ELR (cell line): ENCODE results near the gene SOX8.
"Not testable (repeated sequence)": the region's sequence is repeated elsewhere in the genome, so short reads cannot be mapped to it uniquely, and the experiment has no call there.

ENCODE experiments used
- DNase-seq: peaks from one replicate; pipeline ENCODE4 v3.0.0-alpha.2; 2015; ENCODE audit warnings: low read depth

Gene SOX8

DNA sequence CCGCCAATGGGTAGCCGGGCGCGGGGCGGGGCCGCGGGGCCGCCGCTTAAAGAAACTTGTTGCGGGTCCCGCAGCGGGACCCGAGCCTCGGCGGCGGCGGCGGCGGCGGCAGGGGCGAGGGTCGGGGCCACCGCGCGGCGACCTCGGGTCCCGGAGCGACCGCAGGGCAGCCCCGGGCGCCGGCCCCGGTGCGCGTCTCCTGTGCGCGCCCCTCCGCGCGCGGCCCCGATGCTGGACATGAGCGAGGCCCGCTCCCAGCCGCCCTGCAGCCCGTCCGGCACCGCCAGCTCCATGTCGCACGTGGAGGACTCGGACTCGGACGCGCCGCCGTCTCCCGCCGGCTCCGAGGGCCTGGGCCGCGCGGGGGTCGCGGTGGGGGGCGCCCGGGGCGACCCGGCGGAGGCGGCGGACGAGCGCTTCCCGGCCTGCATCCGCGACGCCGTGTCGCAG, at the start of gene SOX8:
TSS of gene SOX8 (plus strand) at position 76 of the 450 bp plus-strand sequence. CDS start at position 229, 153 bp downstream.
- no peak for DNase-seq

DNA sequence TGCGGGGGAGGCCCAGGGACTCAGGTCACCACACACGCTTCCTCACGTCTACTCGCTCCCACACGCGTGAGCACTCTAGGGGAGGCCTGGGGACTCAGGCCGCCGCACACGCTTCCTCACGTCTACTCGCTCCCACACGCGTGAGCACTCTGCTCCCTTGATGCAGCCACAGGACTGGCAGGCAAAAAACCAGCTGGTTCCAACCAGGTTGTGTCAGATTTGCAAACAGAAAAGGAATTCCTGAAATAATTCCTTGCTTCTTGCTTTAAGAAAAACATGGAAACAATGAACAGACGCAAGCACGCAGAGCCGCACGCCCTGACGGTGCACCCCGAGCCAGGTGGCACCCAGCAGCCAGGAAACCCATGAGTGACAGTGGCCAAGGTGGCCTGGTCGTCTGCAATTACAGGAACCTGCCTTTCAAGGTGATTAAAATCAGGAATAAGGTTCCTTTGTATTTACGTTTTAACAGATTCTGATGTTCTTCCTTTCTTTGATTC, 48.7 kb upstream of the SOX8 start:
- no peak for DNase-seq

DNA sequence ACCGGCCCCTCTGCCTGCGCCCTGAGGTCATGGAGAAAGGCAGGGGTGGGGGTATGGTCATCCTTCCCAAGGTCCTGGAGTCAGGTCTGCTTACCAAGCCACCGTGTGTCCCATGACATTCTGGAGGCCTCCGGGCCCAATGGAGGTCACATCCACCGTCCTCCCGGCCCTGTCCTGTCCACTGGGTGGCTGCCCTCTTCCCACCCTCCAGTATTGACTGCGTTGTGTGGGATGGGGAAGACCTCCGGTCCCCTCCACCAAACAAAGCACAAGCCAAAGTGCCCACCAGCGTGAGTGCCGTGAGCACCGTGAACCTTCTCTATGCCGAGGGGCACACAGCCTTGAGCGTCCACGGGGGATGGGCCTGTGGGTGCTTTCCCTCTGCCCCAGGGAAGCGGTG, 48.0 kb upstream of the SOX8 start:
- DNase-seq = no peak

DNA sequence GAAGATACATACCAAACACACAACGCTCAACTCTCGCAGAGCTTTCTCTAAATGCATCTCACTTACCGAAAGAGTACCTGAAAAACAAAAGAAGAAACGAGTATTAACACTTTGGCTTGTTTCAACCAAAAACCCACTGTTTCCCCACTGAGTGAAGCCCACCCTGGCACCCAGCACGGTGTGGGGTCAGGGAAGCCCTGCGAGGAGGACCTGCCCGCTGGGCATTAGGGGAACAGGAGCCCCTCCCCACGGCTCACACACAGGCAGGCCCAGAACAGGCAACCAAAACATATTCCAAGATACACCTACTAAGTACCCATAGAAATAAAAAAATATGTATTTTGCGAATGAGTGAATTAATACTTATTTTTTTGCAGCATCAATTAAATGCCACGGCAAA, 47.4 kb upstream of the SOX8 start:
- DNase-seq = no peak

DNA sequence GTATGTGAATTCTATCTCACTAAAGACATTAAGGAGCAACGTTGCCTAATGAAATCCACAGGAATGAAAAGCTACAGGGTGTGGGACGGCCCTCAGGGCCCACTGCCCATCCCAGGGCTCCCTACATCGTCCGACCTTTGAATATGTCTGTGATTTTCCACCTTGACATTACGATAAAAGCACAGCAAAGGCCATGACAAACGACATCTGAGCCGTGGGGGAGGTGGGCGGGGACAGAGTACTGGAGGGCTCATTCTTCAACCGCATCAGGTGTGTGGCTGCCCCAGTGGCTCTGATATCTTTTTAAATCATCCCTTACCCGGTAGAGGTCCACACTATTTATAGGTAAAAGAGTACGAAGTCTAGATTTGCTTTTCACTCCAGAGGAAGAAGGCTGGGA, 45.9 kb upstream of the SOX8 start:
- no peak for DNase-seq

DNA sequence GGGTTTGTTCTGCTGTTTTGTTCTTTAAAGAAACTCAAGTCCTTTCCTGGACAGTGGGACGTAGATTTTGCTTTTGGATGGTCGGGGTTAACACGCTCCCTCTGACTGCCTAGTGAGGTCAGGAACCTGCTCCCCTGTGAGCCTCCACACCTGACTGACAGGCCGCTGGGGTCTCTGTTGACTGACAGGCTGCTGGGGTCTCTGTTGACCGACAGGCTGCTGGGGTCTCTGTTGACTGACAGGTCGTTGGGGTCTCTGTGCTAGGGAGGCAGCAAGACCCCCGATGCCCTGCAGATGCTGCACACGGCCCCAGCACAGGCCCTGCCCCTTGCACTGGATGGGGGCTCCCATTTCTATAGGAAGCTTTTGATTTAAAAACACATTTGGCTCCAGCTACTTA, 44.3 kb upstream of the SOX8 start:
- DNase-seq = no peak

DNA sequence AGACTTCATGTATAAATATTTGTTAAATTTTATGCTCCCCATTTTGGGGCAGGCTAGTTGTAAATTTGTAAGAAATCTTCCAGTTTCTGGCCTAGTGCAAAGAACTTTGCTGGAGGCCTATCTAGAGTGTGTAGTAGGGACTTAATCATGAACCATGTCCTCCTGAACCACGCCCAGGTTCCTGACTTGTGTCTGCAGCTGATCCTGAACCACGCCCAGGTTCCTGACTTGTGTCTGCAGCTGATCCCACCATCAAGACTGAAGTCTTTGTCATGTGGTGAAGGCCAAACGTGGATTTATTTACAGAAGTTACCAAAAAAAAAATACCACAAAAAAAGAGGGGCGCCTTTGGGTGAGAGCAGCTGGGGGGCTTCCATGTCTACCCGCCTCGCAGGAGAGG, 43.8 kb upstream of the SOX8 start:
- DNase-seq = no peak

DNA sequence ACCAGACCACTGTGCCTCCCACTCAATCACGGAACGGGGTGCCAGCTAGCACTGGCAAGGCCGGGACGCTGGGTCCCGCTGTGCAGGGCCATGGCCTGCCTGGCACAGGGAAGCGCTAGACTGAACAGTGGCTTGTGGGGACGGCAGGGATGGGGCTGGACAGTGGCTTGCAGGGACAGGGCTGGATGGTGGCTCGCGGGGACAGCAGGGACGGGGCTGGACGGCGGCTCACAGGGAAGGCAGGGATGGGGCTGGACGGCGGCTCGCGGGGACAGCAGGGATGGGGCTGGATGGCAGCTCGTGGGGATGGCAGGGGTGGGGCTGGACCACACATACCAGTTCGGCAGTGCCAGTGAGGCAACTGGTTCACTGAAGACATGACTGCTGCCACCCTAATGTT, 43.4 kb upstream of the SOX8 start:
- no peak for DNase-seq

DNA sequence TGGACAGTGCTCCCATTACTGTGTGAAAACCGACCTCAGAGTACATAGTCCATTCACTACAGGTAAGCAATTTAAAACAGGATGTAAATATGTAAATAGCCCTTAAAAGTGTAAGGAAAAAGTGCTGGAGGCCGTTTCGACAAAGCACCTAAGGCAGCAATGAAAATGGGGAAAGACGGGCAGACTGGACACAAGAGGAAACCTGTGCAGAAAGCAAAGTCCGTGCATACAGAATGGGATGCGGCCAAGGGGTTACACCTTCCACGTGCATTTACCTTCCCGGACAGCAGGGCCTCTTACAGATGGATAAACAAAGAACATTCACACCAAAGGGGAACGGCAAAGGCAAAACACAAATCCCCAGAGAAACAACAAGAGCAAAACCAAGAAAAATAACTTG, 42.8 kb upstream of the SOX8 start:
- DNase-seq = no peak

DNA sequence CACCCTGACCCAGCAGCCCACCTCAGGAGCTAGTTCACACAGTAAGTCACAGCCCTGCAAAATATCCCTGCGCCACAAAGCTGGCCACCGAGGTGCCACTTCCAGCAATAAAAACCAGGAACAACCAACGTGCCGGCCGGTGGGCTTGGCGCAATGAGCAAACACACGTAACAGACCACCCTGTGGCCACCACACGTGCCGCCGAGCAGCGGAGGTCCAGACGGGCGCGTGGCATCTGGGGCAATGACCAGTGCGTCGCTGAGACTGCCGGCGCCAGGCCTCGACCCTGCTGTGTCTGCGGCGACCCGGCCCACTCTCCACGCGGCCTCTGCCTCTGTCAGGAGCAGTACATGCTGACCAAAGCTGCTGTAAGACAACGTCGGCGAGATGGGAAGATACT, 42.3 kb upstream of the SOX8 start:
- no peak for DNase-seq

DNA sequence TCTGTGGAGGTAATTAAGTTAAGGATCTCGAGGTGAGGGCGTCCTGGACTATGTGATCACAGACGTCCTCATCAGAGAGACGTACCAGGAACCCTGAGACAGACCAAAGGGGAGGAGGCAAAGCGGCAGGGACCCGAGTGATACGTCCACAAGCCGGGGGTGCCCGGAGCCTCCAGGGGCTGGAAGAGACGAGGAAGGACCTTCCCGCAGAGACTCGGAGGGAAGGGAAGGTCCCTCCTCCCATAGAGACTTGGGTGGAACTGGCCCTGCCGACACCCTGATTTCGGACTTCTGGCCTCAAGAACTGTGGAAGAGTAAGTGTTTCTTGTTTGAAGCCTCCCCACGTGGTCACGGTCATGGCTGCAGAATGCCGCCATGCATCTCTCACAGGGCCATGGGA, 41.6 kb upstream of the SOX8 start:
- no peak for DNase-seq

DNA sequence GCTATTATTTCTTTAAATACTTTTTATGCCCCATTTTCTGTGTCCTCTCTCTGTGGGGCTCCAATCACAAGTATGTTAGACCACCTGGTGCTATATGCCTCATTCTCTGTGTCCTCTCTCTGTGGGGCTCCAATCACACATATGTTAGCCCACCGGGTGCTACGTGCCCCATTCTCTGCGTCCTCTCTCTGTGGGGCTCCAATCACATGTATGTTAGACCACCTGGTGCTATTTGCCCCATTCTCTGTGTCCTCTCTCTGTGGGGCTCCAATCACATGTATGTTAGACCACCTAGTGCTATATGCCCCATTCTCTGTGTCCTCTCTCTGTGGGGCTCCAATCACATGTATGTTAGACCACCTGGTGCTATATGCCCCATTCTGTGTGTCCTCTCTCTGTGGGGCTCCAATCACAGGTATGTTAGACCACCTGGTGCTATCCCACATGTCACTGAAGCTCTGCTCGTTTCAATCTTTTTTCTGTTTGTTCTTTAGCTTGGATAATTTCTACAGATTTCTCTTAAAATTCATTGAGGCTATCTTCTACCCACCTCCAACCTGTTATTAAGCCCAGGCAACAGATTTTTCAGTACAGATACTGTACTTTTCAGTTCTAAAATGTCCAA, 39.0 kb upstream of the SOX8 start:
- no peak for DNase-seq

DNA sequence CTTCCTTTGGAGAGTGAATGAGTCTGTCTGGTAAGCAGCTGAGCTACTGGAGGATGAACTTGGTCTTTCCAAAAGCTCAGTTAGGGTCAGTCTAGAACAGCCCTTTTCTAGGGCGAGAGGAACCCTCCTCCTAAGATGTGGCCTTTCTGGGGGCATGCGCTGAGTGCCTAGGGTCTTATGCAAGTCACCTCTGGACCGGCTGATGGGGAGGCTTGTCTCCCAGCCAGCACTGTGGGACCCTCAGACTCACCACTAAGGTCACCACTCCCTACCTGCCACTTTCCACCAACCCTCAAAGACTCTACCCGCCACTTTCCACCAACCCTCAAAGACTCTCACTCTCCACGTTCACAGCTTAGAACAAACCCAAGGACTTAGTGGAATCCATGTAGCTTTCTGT, 37.6 kb upstream of the SOX8 start:
- DNase-seq = no peak

DNA sequence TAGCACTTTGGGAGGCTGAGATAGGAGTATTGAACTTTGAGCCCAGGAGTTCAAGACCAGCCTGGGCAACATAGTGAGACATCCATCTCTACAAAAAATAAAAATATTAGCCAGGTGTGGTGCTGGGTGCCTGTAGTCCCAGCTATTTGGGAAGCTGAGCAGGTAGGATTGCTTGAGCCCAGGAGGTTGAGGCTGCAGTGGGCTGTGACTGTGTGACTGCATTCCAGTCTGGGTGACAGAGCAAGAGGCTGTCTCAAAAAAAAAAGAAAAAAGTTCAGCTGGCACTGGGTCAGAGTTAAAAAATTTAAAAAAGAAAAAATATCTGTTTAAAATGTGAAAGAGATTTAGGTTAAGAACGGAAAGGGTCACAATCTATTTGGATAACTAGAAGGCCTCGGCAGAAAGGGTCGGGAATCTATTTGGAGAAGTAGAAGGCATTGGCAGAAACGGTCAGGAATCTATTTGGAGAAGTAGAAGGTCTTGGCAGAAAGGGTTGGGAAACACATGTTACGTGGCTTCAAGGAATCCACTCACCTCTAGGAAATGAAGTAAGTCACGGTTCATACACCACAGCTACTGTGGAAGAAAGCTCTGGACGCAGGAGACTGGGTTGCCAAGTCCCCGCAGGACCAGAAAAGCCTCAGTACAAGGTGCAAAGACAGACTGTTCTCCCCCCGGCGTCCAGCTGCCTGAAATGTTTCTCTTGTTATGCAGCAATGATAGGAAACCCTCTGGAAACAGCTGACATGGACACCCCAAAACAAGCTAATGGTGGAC, 36.1 kb upstream of the SOX8 start:
- DNase-seq = no peak

DNA sequence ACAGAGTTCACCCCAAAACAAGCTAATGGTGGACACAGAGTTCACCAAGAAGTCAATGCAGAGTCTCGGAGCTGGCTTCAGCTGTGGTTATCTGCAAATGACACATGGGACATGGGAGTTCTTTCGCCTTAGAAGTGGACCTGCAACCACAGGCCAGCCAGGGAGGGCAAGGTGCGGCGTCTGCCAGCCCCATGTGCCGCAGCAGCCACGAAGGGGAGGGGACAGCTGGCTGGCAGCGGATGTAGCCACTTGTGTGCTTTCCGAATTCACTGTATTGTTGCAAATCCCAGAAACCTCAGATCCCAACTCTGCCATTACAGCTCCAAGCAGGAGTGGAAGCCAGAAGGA, 35.5 kb upstream of the SOX8 start:
- no peak for DNase-seq

DNA sequence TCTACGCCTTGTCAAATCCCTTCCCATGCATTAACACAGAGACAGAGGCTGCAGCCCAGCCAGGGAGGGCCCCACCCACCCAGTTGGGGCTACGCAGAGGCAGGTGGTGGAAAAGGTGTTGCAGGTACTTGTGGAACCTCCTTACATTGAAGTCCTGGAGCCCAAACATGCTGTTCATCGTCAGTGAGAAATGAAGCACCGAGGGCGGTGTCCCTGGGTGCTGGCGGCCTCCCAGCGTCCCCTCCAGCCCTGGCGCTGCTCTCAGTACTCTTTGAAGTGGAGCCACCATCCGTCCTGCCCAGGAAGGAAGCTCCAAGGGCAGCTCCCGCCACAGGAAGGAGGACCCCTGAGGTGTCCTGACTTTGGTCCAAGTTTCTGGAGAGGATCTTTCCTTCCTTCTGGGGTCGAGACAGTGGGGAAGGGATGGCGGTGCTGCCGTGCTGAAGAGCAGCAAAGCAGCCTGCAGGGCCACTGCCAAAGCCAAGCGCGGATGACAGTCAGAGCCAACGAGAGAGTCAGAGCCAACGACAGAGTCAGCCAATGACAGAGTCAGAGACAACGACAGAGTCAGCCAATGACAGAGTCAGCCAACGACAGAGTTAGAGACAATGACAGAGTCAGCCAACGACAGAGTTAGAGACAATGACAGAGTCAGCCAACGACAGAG, 34.2 kb upstream of the SOX8 start:
- DNase-seq = no peak

DNA sequence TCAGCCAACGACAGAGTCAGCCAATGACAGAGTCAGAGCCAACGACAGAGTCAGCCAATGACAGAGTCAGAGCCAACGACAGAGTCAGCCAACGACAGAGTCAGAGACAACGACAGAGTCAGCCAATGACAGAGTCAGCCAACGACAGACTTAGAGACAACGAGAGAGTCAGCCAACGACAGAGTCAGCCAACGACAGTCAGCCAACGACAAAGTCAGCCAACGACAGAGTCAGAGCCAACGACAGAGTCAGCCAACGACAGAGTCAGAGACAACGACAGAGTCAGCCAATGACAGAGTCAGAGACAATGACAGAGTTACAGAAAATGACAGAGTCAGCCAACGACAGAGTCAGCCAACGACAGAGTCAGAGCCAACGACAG, 33.7 kb upstream of the SOX8 start:
- not testable (repeated sequence) for DNase-seq

DNA sequence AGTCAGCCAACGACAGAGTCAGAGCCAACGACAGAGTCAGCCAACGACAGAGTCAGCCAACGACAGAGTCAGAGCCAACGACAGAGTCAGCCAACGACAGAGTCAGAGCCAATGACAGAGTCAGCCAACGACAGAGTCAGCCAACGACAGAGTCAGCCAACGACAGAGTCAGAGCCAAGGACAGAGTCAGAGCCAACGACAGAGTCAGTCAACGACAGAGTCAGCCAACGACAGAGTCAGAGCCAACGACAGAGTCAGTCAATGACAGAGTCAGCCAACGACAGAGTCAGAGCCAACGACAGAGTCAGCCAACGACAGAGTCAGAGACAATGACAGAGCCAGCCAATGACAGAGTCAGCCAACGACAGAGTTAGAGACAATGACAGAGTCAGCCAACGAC, 32.8 kb upstream of the SOX8 start:
- not testable (repeated sequence) for DNase-seq

DNA sequence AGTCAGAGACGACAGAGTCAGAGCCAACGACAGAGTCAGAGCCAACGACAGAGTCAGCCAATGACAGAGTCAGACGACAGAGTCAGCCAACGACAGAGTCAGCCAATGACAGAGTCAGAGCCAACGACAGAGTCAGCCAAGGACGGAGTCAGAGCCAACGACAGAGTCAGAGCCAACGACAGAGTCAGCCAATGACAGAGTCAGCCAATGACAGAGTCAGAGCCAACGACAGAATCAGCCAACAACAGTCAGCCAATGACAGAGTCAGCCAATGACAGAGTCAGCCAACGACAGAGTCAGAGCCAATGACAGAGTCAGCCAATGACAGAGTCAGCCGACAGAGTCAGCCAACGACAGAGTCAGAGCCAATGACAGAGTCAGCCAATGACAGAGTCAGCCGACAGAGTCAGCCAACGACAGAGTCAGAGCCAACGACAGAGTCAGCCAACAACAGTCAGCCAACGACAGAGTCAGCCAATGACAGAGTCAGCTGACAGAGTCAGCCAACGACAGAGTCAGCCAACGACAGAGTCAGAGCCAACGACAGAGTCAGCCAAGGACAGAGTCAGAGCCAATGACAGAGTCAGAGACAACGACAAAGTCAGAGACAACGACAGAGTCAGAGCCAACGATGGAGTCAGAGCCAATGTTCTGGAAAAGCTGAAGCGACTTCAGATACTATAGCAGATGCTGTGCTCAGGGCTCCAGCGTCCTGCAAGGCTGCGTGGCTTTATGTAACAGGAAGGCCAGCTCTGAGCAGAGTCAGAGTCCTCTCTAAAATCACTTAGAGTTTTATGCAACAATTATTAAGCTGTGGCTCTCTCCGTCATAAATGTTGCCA, 30.6 kb upstream of the SOX8 start:
- DNase-seq = not testable (repeated sequence)

DNA sequence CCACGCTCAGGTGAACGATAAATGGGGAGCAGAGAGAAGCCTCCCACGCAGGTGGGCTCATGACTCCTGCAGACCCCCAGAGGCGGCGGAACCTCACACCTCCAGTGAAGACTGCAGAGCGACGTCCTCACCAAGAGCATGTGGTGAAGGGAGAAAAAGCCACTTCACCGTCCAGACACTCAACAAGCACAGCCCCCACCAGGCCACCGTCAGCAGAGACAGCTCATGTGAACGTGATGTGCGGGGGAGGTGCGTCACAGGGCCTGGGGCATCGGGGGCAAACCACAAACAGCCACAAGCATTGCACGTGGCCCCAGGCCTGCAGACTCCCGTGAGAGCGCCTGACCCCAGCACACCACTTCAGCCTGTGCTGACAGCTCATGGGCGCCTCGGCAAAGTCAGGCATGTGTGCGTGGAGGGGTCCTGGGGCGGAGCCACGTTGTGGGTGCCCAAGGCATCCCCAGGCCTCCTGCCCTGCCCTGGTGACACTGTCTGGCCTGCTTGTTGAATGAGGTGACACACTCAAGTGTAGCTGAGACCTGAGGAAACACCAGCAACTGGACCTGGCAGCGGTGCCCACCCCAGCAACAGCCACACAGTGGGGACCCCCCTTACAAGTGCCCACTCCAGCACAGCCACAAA, 29.8 kb upstream of the SOX8 start:
- DNase-seq = no peak

DNA sequence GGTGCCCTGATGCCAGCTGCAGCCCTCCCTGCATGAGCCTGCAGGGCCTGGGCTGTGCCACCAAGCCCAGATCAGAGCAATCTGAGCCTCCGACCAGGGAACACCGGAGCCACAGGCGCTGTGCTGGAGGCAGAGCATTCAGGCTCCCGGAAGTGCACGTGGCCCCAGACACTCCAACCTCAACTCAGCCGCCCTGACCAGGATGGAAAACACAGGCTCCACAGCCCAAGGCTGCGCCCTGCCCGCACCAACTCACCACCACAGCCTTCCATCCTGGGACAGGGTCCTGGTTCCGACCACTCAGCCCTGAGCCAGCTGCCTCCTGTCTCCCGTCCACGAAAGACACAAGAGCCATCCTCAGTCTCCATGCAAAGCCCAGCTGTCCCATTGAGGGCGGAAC, 29.2 kb upstream of the SOX8 start:
- DNase-seq = no peak

DNA sequence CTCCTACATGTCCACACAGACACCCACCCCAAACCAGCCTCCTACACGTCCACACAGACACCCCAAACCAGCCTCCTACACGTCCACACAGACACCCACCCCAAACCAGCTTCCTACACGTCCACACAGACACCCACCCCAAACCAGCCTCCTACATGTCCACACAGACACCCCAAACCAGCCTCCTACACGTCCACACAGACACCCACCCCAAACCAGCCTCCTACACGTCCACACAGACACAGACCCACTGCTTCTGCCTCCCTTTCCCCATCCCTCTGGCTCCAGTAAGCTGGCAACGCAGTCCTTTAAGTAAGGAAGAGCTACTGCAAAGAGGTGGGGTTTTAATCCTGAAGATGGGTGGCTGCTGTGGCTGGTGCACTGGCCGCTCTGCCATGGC, 27.8 kb upstream of the SOX8 start:
- not testable (repeated sequence) for DNase-seq
